Right cardiac atrium (tissue), 5 donors: ENCODE results near the gene SMTN. TPM values are rescaled to one million over a fixed set of nuclear protein-coding genes. Genes with fewer than 3 reads are reported as not detected.
A peak's percentile ranks its signal among the peaks of the same experiment; 100 is the strongest.
"Not testable (repeated sequence)": the region's sequence is repeated elsewhere in the genome, so short reads cannot be mapped to it uniquely, and the experiment has no call there.

Experiments
- ATAC-seq, 2 donors: fragments of 200-7000 bp; cut with Tn5 transposase; one replicate each; pipeline versions ENCODE4 v1.8.0 to v1.9.1; 2020; ENCODE audit warnings: moderate library complexity in 2 of 2, mild to moderate bottlenecking in 1 of 2
- DNase-seq, 3 donors: peaks; one replicate each; pipeline ENCODE4 v3.0.0-alpha.2; 2020
- H3K27ac ChIP-seq: one replicate; pipeline ENCODE4 v1.5.1; 2013; ENCODE audit warnings: mild to moderate bottlenecking, low read length, control low read depth, moderate library complexity
- H3K27me3 ChIP-seq: one replicate; pipeline ENCODE4 v1.6.1; 2013; ENCODE audit not compliant: control insufficient read depth, insufficient read depth
- H3K4me1 ChIP-seq: one replicate; pipeline ENCODE4 v1.6.1; 2013; ENCODE audit warnings: low read length; ENCODE audit not compliant: control insufficient read depth, insufficient read depth
- H3K4me3 ChIP-seq: one replicate; pipeline ENCODE4 v1.5.1; 2013; ENCODE audit warnings: low read length, control low read depth
- H3K9me3 ChIP-seq: one replicate; pipeline ENCODE4 v1.6.1; 2013; ENCODE audit warnings: low read length; ENCODE audit not compliant: control insufficient read depth
- WGBS: extraction: QIAGEN DNeasy Blood & Tissue Kit; methylation state at CpG from one replicate; pipeline ENCODE4 v1.1.7; 2013; 5-methylcytosine and 5-hydroxymethylcytosine counted together
- intact Hi-C, 4 donors: fragments of 100-400 bp; cut with DNase I; formaldehyde crosslinking; loops; one replicate each; pipeline versions ENCODE4 v1.11.0 to v1.14.0; 2022 to 2023
- polyA plus RNA-seq: library from polyadenylated mRNA; stranded (reverse); fragments of 200-250 nt; gene quantifications from one replicate; pipeline ENCODE4 v1.2.3, GENCODE V29; 2013
- total RNA-seq, 4 donors: library from RNA; stranded (reverse); fragmentation: NEBNext Ultra II Directional; extraction: Animal tissue kit (Norgen Biotek cat#: 25700); gene quantifications; one replicate each; pipeline ENCODE4 v1.2.1, GENCODE V29; 2021
- donor health status: healthy with polysubstance abuse.
- donor health status: DM: no; HTN: yes; CAD: no.
- donor health status: DM: no; HTN: no; CAD: no.
- donor health status: DM: no; HTN: yes; CAD: no; lungs with severe emphysema.
- donor health status: DM: yes; HTN: yes; CAD: no.

Gene SMTN
- total and polyA plus RNA-seq, 5 donors: 156 to 233 (median 211) TPM

- Histone ChIP-seq H3K9me3 (no peaks in the 10 kb centered on the region), H3K4me1 (peaks cover 3% of the 10 kb centered on the region), H3K4me3 (no peak overlapping the region), H3K27ac (no peak overlapping the region), H3K27me3 (no peaks in the 10 kb centered on the region)
- intact Hi-C loops: loop anchor here in 1 of 4 donors (5.0 kb wide), 1 partner anchor 42 kb away; no protein-coding TSS in a partner anchor
- DNase-seq: peak in 1 of 3 donors; percentile 31
- ATAC-seq: no peak
- 79% methylated on average over 11 of the region's 11 CpGs for WGBS
Observed at GRCh38 chr22:31105282-31105929, 24.3 kb downstream of the SMTN start.

- H3K27me3 ChIP-seq: no peaks in the 10 kb centered on the region
- peak overlapping the region; percentile 52 for H3K4me3 ChIP-seq
- H3K4me1 ChIP-seq: peaks cover 3% of the 10 kb centered on the region
- ATAC-seq (no peak), DNase-seq (peak in 1 of 3 donors; percentile 55)
- no peaks in the 10 kb centered on the region for H3K9me3 ChIP-seq
- WGBS: 48% methylated on average over 4 of the region's 4 CpGs
- intact Hi-C loops: loop anchor here in 1 of 4 donors (5.0 kb wide), 1 partner anchor 41 kb away; no protein-coding TSS in a partner anchor
- peak overlapping the region; percentile 77 for H3K27ac ChIP-seq
Observed at GRCh38 chr22:31106001-31106571, 25.0 kb downstream of the SMTN start.

DNA sequence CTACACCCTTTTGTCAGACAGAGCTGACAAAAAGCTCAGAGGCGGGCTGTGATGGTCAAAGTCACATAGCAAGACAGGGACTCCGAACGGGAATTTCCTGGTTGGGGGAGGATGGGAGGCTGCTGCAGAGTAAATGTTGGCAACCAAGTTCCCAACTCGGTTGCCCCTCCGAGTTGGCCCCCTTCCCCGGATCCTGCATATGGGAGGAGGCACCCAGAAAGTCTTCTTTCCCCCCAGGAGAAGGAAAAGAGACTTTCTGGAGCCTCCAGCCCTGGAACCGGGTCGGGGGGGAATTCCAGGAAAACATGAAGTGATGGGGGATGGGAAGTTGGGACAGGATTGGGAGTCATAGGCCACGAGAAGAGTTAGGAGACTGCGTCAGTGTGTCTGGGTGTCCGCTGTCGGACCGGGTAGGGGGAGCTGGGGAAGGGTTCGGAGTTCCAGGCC, 25.6 kb downstream of the SMTN start:
- intact Hi-C loops: loop anchor here in 1 of 4 donors (5.0 kb wide), 1 partner anchor 41 kb away; no protein-coding TSS in a partner anchor
- peak overlapping the region; percentile 52 for H3K4me3 ChIP-seq
- ATAC-seq: peak; percentile 19 to 34
- H3K27me3 ChIP-seq: no peaks in the 10 kb centered on the region
- peak overlapping the region; percentile 77 for H3K27ac ChIP-seq
- DNase-seq: peak in 2 of 3 donors; percentile 41 to 72
- peaks cover 3% of the 10 kb centered on the region for H3K4me1 ChIP-seq
- H3K9me3 ChIP-seq: no peaks in the 10 kb centered on the region
- 31% methylated on average over 14 of the region's 14 CpGs for WGBS

DNA sequence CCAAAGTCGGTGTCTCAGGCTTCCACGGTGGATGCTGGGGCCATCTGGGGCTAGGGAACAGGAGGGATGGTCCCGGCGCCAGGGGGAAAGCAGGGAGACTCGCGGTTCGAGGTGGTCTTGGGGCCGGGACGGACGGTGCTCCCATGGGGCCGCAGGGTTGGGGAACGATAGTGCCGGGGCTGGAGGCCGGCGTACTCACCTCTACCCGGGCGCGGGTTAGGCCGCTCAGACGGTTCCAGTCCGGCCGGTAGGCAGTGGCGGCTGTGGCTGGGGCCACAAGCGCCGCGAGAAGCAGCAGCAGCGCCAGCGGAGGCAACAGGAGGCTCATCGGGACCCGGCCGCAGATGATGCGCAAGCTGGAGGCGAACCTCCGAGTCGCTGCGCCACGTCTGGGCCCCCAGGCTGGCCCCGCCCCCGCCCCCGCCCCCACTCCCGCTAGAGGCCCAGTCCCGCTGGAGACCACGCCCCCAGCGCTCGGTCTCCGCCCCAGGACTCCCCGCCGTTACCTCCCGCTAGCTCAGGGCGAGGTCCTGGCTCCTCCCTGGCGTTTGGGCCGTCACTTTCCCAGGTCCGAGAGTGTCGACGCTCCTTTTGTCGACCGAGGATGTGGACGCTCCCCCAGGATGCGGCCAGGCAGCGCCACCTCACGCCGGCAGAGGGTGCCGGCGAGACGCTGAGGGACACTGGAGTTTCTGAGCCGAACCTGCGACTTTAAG, 26.2 kb downstream of the SMTN start, which contains the start of gene SELENOM:
Gene SELENOM, minus strand, starts transcription at position 391 of the 716 bp plus-strand sequence. Its CDS starts 63 bp downstream, at position 328.
- DNase-seq (peak; percentile 98 to 99 (median 99)), ATAC-seq (peak; percentile 94 to 95)
- 2% methylated on average over 67 of the region's 67 CpGs for WGBS
- peak within 1 kb of the TSS; percentile 52 for H3K4me3 ChIP-seq
- no peaks in the 10 kb centered on the region for H3K27me3 ChIP-seq
- H3K9me3 ChIP-seq: no peaks in the 10 kb centered on the region
- peaks cover 3% of the 10 kb centered on the region for H3K4me1 ChIP-seq
- H3K27ac ChIP-seq: peak within 1 kb of the TSS; percentile 90
- intact Hi-C loops: loop anchor here in 1 of 4 donors (5.0 kb wide), 1 partner anchor 40 kb away; no protein-coding TSS in a partner anchor

DNA sequence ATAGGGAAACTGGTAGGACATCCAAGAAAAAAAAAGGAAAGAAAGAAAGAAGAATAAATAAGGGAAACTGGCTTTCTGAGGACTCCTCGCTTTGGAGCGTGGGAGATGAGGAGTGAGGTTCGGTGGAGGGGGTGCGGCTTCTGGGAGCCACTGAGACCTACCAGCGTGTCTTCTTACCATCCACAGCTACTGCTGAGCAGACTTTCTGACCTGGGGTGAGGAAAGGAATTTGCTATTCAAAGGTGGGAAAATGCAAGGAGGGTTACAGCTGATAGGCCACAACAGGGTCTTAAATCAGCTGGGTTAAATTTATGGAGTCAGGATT, 26.7 kb downstream of the SMTN start:
- Histone ChIP-seq H3K27ac (peak overlapping the region; percentile 90), H3K4me1 (peaks cover 3% of the 10 kb centered on the region), H3K4me3 (peak overlapping the region; percentile 29), H3K9me3 (no peaks in the 10 kb centered on the region), H3K27me3 (no peaks in the 10 kb centered on the region)
- intact Hi-C loops: loop anchor here in 2 of 4 donors (2.0 to 5.0 kb wide), 2 partner anchors 39 to 41 kb away; no protein-coding TSS in a partner anchor
- ATAC-seq: peak; percentile 3 to 6
- DNase-seq: no peak
- WGBS: 1% methylated on average over 5 of the region's 5 CpGs

GRCh38 chr22:31112547-31113091, 31.5 kb downstream of the SMTN start:
- H3K4me3 ChIP-seq, ATAC-seq, H3K9me3 ChIP-seq, H3K27me3 ChIP-seq, H3K4me1 ChIP-seq, H3K27ac ChIP-seq: not testable (repeated sequence)
- intact Hi-C loops: loop anchor here in 1 of 4 donors (5.0 kb wide), 1 partner anchor 35 kb away; no protein-coding TSS in a partner anchor
- 86% methylated on average over 7 of the region's 7 CpGs for WGBS
- DNase-seq: peak in 1 of 3 donors; percentile 7

DNA sequence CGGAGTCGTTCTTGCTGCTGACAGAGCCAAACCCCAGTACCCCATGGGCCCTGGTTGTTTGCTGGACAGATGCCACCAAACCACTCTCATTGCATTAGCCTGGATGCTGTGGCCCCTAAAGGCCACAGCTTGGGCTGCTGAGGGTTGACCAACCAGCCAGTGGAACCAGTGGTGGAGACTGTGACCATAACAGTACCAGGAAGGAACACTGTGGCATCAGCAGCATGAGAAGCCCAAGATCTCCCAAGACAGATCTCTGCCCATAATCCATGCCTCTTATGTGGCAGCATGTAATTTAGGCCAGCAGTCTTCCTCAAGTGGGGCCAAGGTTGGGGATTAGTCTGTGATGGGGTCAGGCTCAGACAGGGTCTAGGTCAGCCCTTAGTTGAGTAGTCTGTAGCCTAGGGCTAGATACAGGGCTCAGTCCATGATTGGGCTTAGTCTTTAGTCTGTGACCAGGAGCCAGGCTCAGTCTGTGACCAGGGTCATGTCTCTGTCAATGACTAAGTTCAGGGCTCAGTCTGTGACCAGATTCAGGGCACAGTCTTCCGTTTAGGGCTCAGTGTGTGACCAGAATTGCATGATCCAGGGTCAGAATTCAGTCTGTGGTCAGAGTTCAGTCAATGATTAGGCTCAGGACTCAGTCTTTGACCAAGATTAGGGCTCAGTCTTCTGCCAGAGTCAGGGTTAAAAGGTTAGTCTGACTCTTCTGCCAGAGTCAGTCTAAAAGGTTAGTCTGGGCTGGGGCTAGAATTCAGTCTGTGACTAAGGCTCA, 37.1 kb downstream of the SMTN start:
- H3K27me3 ChIP-seq: no peaks in the 10 kb centered on the region
- WGBS: 69% methylated on average over 3 of the region's 3 CpGs
- intact Hi-C loops: no loop called here
- ATAC-seq (no peak), DNase-seq (peak in 1 of 3 donors; percentile 19)
- H3K4me3 ChIP-seq: no peak overlapping the region
- H3K4me1 ChIP-seq: peaks cover 9% of the 10 kb centered on the region
- H3K9me3 ChIP-seq: no peaks in the 10 kb centered on the region
- H3K27ac ChIP-seq: peak overlapping the region; percentile 94

DNA sequence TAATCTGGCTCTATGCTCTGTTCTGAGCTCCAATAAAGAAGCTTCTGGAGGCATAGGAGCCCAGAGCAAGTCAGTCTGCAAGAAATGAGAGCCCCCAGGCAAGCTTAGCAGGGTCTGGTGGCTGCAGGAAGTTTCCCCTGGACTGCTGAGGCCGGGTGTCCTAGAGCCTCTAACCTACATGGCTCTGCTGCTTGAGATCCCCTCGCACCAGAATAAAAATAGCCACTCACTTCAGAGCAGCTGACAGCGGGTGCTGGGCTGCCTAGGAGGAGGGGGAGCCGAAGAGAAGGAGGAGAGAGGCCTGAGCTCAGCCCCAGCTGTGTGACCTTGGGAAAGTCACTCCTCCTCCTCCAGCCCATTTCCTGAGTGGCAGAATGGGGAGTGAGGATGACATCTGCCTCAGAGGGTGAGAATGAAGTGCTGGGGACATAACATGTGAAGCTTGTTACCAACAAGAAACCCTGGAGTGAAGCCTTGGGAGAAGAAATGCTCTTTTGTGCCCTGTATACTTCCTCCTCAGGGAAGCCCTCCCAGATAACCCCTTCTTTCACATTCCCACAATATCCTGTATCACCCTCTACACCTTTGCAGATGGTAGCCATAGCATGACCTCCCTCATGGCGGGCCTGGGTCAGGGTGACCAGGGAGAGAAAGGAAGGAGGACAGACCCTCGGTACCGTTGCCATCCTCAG, 38.1 kb downstream of the SMTN start:
- no peaks in the 10 kb centered on the region for H3K27me3 ChIP-seq
- H3K27ac ChIP-seq: peak overlapping the region; percentile 94
- no peaks in the 10 kb centered on the region for H3K9me3 ChIP-seq
- H3K4me1 ChIP-seq: peaks cover 9% of the 10 kb centered on the region
- intact Hi-C loops: no loop called here
- peak; percentile 71 to 81 for ATAC-seq
- DNase-seq: peak; percentile 45 to 72 (median 66)
- H3K4me3 ChIP-seq: no peak overlapping the region
- WGBS: 51% methylated on average over 7 of the region's 7 CpGs

DNA sequence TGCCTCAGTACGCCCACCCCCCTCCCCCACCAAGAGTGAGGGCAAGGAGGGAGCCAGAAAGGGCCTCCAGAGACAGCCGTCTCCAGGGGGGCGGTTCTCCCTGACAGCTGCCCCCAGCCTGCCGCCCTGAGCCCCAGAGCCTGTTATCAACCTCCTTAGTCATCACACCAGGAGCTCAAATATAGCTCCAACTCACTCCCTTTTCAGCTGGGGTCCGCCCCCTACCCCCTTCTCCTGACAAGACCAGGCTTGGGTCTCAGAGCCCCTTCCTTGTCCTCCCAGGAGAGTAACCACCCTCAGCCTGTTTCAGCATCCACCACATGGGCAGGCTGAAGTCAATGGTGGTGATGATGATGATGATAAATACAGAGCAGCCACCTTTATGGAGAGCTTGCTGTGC, 39.1 kb downstream of the SMTN start:
- no peaks in the 10 kb centered on the region for H3K27me3 ChIP-seq
- no peak overlapping the region for H3K4me3 ChIP-seq
- 58% methylated on average over 5 of the region's 5 CpGs for WGBS
- intact Hi-C loops: no loop called here
- ATAC-seq (peak in 1 of 2 donors; percentile 18), DNase-seq (peak in 1 of 3 donors; percentile 50)
- peak overlapping the region; percentile 90 for H3K27ac ChIP-seq
- H3K4me1 ChIP-seq: peaks cover 9% of the 10 kb centered on the region
- H3K9me3 ChIP-seq: no peaks in the 10 kb centered on the region

DNA sequence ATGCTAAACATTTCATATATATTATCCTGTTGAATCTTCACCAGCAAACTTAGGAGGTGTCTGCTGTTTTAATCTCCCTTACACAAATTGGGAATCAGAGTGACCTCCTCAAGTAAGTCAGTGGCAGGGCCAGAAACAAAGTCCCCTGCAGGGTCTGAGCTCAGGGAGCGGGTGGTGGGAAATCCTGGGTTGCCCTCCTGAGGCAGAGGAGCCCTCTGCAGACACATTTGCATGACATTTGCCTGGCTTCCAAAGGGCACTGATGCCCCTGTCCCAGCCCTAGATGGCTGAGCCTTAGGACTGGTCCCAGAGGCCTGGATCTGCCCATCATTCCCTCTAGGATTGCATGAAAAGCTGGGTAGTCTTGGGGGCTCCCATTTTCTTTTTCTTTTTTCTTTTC, 39.5 kb downstream of the SMTN start:
- Histone ChIP-seq H3K4me3 (no peak overlapping the region), H3K4me1 (peaks cover 9% of the 10 kb centered on the region), H3K27me3 (no peaks in the 10 kb centered on the region), H3K27ac (peak overlapping the region; percentile 90), H3K9me3 (no peaks in the 10 kb centered on the region)
- intact Hi-C loops: no loop called here
- ATAC-seq: no peak
- 93% methylated on average over 1 of the region's 1 CpG for WGBS
- DNase-seq: no peak
